ENCODE data around the gene CSNK1A1L. TPM values are rescaled to one million over a fixed set of nuclear protein-coding genes. Genes with fewer than 3 reads are reported as not detected.

CSNK1A1L gene
- total and polyA plus RNA-seq, 2 donors (not counting 3 experiments of a cell fraction or from before 2014, with no cell fraction given): not detected

GRCh38 chr13:37129866-37130265 is 24.4 kb upstream of the CSNK1A1L start:
- Histone ChIP-seq H3K79me2 (ENCODE audit: control insufficient read depth, insufficient read depth, low read length) (no peaks in the 10 kb centered on the region), H3K27me3 (ENCODE audit: control insufficient read depth in 2 of 2, insufficient read depth in 2 of 2, low read length in 2 of 2) (no peaks in the 10 kb centered on the region), H3K36me3 (ENCODE audit: control insufficient read depth in 2 of 2, extremely low read depth in 1 of 2, insufficient read depth in 2 of 2, low read length in 2 of 2) (no peaks in the 10 kb centered on the region), H3K9ac (replicated peaks; ENCODE audit: extremely low read depth, insufficient read depth, low read length) (no peak overlapping the region), H4K20me1 (replicated peaks; ENCODE audit: control insufficient read depth, extremely low read depth, insufficient read depth, low read length) (no peaks in the 10 kb centered on the region), H3K9me3 (replicated peaks; ENCODE audit: control insufficient read depth, insufficient read depth, low read length) (no peaks in the 10 kb centered on the region), H3K4me1 (ENCODE audit: control insufficient read depth, extremely low read depth, insufficient read depth, low read length) (peaks cover 59% of the 10 kb centered on the region), H3K4me2 (ENCODE audit: insufficient read depth, low read length) (no peak overlapping the region), H3K27ac (ENCODE audit: insufficient read depth, low read depth, low read length) (peak overlapping the region; percentile 9), H3K9me1 (replicated peaks; ENCODE audit: control insufficient read depth, extremely low read depth, insufficient read depth, low read length) (no peaks in the 10 kb centered on the region), H2AFZ (ENCODE audit: low read depth, low read length) (no peak overlapping the region), H3K4me3 (replicated peaks in 1 of 3; ENCODE audit: insufficient read depth in 1 of 3, low read depth in 1 of 3, low read length in 3 of 3) (no peak overlapping the region)
- dilution Hi-C loops (cut with MboI; ENCODE audit: extremely low pct_ligation_motif_present, low sequenced_read_pairs) (no loop called here), intact Hi-C loops (cut with micrococcal nuclease) (loop anchor here (5.0 kb wide), 1 partner anchor 572 kb away; no protein-coding TSS in a partner anchor)
- FAIRE-seq (no peak), DNase-seq (ENCODE audit: low read depth, low spot score) (no peak)
- POLR2A ChIA-PET: no interaction called here
- CTCF ChIA-PET: no interaction called here
- BruUV-seq (replicated peaks): no TSS peak
- TF ChIP-seq EZH2 (IDR thresholded peaks at IDR 0.05; ENCODE audit: borderline replicate concordance, low read depth, low read length, severe bottlenecking) (no peak), FOS (IDR thresholded peaks at IDR 0.05; ENCODE audit: borderline replicate concordance, insufficient read depth, low read length) (no peak), MYC (IDR thresholded peaks at IDR 0.05; ENCODE audit: low read depth, low read length) (no peak), JUN (IDR thresholded peaks at IDR 0.05; ENCODE audit: borderline replicate concordance, insufficient read depth, insufficient read length, low read depth) (no peak), CTCF (IDR thresholded peaks at IDR 0.05; ENCODE audit: extremely low read depth in 1 of 2, insufficient read depth in 1 of 2, low read depth in 1 of 2, low read length in 2 of 2) (no peak)

Measured in endothelial cell of umbilical vein (primary cell).